LNCAP (cell line): ENCODE data around the gene TMEM62.

Source experiments
- TF ChIP-seq, protein P1 (sequence below): fragments of 450-650 bp; IDR thresholded peaks from 2 replicates; pipeline ENCODE4 v1.5.1; 2017; ENCODE audit warnings: mild to moderate bottlenecking

Gene TMEM62

GRCh38 chr15:43121863-43122262, 11.5 kb upstream of the TMEM62 start:
- TF ChIP-seq, protein P1, sequence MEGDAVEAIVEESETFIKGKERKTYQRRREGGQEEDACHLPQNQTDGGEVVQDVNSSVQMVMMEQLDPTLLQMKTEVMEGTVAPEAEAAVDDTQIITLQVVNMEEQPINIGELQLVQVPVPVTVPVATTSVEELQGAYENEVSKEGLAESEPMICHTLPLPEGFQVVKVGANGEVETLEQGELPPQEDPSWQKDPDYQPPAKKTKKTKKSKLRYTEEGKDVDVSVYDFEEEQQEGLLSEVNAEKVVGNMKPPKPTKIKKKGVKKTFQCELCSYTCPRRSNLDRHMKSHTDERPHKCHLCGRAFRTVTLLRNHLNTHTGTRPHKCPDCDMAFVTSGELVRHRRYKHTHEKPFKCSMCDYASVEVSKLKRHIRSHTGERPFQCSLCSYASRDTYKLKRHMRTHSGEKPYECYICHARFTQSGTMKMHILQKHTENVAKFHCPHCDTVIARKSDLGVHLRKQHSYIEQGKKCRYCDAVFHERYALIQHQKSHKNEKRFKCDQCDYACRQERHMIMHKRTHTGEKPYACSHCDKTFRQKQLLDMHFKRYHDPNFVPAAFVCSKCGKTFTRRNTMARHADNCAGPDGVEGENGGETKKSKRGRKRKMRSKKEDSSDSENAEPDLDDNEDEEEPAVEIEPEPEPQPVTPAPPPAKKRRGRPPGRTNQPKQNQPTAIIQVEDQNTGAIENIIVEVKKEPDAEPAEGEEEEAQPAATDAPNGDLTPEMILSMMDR = no peak

DNA sequence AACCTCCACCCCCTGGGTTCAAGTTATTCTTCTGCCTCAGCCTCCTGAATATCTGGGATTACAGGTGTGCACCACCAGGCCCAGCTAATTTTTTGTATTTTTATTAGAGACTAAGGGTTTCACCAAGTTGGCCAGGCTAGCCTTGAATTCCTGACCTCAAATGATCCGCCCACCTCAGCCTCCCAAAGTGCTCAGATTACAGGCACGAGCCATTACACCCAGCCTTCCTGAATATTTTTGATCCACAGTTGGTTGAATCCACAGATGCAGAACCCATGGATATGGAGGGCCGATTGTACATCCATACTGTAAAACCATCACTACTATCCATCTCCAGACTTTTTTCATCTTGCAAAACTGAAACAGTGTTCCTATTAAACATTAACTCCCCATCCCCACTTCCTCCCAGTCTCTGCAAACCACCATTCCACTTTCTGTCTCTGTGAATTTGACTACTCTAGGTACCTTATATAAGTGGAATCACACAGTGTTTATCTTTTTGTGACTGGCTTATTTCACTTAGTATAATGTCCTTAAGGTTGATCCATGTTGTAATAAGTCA, 8.2 kb upstream of the TMEM62 start:
- TF ChIP-seq, protein P1 = no peak

- TF ChIP-seq, protein P1 = no peak
Observed at GRCh38 chr15:43126356-43126755, 7.0 kb upstream of the TMEM62 start.

DNA sequence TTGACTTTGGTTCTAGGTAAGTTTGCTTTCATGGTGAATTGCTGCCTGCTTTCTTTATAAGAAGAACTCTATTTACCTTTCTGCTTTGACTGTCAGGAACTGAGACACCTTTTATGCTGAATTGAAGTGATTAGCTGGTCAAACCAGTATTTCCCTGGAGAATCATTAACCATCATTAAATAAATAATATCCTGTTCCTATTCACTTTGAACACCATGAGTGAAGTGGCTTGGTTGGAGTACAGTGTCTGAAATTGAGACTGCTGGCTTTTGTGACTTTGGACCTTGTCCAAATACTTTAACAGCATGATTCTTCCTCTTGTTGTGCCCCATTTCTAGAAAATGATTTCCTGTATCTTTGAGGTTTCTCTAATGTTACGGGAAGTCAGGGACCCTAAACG, 5.6 kb upstream of the TMEM62 start:
- TF ChIP-seq, protein P1 = no peak

- TF ChIP-seq, protein P1 = no peak
Observed at GRCh38 chr15:43128980-43129335, 4.4 kb upstream of the TMEM62 start.

DNA sequence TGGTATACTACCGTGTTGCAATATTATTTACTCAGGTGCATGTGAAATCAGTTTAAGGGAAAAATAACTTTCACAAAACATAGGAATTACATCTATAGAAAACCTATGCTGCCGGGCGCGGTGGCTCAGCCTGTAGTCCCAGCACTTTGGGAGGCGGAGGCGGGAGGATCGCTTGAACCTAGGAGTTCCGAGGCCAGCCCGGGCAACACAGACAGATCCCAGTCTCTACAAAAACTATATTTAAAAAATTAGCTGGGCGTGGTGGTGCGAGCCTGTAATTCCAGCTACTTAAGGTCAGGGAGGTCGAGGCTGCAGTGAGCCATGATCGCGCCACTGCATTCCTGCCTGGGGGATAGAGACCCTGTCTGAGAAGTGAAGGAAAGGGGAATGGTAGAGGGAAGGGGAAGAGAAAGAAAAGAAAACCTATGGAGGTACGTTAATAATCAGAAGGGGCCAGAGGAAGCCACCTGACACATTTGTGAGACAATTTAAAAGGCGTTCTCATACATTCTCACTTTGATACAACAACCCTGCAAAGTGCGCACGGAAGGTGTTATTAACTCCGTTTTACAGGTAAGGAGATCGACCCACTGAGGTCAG, 456 bp upstream of the TMEM62 start:
- TF ChIP-seq, protein P1 = no peak

DNA sequence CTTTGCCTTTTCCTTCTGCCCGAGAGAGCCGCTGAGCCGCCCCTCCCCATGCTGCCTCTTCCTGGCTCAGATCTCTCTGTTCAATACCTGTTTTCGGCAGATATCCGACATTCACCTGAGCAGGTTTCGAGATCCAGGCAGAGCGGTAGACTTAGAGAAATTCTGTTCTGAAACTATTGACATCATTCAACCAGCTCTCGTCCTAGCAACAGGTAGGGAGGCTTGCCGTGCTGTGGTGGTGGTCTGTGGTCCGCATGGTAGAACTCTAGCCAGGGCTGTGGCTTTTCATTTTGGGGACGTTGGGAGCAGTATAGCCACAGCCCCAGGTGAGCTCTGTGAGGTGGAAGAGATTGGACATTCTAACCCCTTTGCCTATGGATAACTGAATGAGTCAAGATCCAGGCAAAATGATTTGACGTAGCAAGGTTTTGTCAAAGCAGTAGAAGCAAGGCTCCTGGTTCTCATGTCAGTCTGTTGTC, 810 bp downstream of the TMEM62 start:
- TF ChIP-seq, protein P1 = no peak
